HG03060 (cell line): ENCODE results near the gene PDCL2.

Experiments
- ATAC-seq: cut with Tn5 transposase; IDR thresholded peaks from one replicate; pipeline ENCODE4 v1.9.1; 2021; ENCODE audit warnings: low read depth, moderate number of reproducible peaks; ENCODE audit not compliant: unreplicated experiment

PDCL2 gene

GRCh38 chr4:55543858-55544257, 48.2 kb downstream of the PDCL2 start:
- no peak for ATAC-seq

GRCh38 chr4:55540271-55540670, 51.8 kb downstream of the PDCL2 start:
- no peak for ATAC-seq

DNA sequence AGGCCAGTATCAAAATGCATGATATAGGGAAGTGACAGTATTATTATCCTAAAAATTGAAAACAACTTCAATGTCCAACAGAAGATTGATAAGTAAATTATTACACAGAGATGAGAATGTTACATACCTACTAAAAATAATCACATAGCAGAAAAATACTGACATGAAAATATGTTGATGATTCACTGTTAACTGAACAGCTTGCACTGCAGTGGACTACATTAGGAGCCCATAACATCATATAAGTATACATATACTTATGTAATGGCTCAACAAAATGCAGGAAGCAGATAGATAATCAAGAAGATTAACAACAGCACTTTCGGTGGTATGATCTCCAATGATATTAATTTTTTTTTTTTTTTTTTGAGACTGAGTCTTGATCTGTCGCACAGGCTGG, 52.4 kb downstream of the PDCL2 start:
- ATAC-seq: no peak

- ATAC-seq: no peak
Observed at GRCh38 chr4:55538531-55538930, 53.5 kb downstream of the PDCL2 start.

DNA sequence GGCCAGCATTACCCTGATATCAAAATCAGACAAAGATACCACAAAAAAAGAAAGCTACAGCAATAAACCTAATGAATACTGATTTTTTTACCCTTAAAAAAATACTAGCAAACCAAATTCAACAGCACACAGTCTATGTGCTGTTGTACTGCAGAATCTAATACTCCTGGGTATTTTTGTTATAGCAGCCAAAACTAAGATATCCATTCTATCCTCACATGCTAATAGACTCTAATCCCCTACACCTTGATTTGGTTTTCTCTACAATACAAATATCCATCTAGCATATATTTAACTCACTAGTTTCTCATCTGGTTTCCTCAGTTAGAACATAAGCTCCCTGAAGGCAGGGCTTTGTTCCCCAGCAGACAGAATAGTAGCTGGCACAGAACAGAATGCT, 57.7 kb downstream of the PDCL2 start:
- ATAC-seq: no peak

DNA sequence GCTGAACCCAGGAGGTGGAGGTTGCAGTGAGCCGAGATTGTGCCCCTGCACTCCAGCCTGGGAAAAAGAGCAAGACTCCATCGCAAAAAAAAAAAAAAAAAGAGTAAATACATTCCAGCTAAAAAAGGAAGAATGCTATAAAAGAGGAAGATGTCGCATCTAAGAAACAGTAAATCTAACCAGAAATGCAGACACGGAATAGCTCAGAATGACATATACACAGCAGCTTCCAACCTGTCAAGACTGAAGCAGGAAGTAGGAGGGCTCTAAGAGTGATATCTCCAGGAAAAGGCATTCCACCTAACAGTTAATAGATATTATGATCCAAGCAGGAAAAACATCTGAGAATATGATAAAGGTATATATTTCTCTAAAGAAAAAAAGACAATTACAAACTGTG, 61.4 kb downstream of the PDCL2 start:
- ATAC-seq: no peak

DNA sequence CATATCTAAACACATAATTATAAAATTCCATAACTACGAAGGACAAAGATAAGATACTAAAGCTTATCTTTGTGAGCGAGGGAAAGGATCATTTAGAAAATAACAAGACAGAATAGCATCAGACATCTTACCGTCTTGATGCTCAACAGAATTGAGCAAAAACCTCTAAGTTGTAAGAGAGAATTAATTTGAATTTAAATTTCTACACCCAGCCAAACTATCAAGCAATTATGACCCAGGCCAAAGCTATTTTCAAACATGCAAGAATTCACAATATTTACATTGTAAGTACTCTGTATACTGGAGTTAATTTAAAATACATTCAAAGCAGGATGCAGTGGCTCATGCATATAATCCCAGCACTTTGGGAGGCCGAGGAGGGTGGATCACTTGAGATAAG, 61.9 kb downstream of the PDCL2 start:
- no peak for ATAC-seq

DNA sequence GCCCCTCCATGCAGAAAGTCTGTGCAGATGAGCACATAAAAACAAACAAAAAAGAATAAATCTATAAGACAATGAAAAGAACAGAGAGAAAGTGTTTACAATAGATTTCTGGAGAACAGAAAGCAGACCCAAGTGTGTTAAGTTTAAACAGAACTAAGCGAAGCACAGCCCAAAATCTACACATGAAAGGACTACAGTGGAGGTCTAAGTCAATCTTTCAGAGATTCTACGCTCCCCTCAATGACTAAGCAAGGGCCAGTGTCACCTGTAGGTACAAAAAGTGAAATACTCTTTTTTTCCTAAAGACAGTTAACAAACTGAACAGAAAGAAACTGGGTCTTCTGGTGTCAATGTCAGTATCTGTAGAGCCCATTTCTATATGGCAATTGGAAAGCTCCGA, 63.6 kb downstream of the PDCL2 start:
- ATAC-seq: no peak

- no peak for ATAC-seq
Observed at GRCh38 chr4:55524844-55525571, 67.0 kb downstream of the PDCL2 start.

DNA sequence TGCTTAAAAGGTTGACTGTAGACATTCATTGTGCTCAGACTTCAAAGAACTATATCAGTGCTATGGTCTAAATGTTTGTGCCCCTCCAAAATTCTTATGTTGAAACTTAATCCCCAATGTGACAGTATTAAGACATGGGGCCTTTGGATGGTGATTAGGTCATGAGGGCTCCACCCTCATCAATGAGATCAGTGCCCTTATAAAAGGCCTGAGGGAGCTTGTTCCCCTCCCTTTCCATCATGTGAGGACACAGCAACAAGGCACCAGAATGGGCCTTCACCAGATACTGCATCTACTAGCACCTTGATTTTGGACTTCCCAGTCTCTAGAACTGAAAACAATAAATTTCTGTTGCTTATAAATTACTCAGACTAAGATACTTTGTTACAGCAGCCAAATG, 73.6 kb downstream of the PDCL2 start:
- no peak for ATAC-seq

DNA sequence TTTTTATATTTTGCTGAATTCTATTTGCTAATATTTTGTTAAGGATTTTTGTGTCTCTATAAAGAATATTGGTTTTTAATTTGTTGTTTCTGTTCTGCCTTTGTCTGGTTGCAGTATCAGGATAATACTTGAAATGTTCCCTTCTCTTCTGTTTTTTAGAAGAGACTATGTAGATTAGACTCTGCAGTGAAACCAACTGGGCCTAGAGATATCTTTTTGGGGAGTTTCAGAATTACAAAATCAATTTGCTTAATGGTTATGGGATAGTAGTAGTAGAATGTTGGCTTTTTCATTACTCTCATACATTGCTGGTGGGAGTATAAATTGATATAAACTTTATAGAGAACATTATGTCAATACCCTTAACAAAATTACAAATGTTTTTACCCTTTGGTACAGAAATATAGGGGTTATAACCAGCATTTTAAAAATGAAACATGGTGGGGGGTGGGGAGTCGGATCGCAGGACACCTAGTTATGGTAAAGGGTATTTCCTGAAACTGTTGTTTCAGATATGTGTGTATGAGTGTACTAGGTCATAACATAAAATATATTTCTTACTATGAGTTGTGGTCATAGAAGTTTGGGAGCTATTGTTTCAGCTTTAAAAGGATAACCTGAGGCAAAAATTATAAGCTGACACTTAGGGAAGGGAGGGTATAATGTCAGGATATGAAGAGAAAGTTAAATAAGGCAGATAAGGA, 74.4 kb downstream of the PDCL2 start:
- no peak for ATAC-seq

DNA sequence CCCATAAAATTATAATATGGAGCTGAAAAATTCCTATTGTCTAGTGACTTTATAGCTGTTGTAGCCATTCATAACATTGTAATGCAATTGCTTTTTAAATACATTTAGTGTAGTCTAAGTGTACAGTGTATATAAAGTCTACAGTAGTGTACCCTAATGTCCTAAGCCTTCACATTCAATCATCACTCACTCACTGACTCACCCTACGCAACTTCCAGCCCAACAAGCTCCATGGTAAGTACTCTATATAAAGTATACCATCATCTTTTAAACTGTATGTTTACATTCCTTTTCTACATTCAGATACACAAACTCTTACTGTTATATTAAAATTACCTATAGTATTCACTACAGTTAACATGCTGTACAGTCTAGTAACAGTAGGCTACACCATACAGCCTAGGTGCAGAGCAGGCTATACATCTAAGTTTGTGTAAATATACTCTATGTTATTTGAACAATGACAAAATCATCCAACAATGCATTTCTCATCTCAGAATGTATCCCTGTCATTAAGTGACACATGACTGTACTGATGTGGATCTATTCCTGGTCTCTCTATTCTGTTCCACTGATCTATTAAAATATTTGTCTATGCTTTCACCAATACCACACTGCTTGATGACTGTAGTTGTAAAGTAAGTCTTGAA, 79.0 kb downstream of the PDCL2 start:
- ATAC-seq: no peak

DNA sequence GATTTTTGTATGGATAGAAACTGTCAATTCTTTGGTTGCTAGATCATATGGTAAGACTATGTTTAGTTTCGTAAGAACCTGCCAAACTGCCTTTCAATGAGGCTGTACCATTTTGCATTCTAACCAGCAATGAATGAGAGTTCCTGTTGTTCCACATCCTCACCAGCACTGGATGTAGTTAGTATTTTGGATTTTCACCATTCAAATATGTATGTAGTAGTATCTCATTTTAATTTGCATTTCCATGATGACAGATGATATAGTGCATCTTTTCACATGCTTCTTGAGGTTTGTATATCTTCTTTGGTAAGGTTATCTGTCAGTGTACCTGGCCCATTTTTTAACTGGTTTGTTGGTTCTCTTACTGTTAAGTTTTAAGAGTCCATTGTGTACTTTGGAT, 80.0 kb downstream of the PDCL2 start:
- ATAC-seq: no peak

- ATAC-seq: no peak
Observed at GRCh38 chr4:55510685-55511084, 81.4 kb downstream of the PDCL2 start.

DNA sequence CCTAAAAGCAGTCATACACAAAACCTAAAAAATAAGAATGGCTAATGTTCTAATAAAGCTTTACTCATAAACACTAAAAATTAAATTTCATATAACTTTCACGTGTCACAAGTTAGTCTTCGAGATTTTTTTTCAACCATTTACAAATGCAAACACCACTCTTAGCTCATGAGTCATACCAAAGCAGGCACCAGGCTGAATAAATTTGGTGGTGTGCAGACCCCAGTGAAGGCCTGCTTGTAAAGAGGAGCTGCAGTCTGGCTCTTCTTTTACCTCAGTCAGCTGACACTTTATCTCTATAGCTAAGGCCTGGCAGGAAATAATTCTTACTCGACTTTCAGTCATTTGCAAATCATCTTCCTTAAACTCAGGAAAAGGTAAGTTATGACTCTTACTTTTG, 82.8 kb downstream of the PDCL2 start:
- ATAC-seq: no peak

DNA sequence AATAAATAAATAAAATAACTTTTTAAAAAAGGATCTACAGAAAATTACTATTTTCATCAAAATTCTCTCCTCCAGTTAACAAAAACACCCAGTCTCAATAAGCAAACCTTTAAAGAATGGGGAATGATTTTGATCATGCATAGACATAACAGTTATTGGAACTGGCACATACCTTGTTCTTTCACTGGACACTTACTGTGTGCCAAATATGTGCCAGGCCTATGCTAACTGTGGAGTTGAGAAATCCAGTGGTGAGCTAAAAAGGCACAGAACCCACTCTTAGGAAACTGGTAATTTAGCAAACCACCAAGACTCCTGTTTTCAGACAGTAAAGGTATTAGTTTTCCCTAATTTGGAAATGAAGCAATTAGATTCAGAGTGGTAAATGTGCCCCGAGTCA, 84.4 kb downstream of the PDCL2 start:
- no peak for ATAC-seq
